Skeletal muscle satellite cell (primary cell): ENCODE results near the gene OR2Z1.
"Not testable (repeated sequence)": the region's sequence is repeated elsewhere in the genome, so short reads cannot be mapped to it uniquely, and the experiment has no call there.

Experiments used
- H3K27me3 ChIP-seq: 2 replicates; pipeline ENCODE4 v1.7.0; 2013; ENCODE audit warnings: low read length; ENCODE audit not compliant: control insufficient read depth, insufficient read depth
- H3K36me3 ChIP-seq: 2 replicates; pipeline ENCODE4 v1.7.0; 2013; ENCODE audit warnings: mild to moderate bottlenecking, control low read depth, low read length; ENCODE audit not compliant: insufficient read depth
- H3K4me1 ChIP-seq: 2 replicates; pipeline ENCODE4 v1.7.0; 2013; ENCODE audit warnings: low read length; ENCODE audit not compliant: control insufficient read depth, insufficient read depth
- H3K4me2 ChIP-seq: 2 replicates; pipeline ENCODE4 v1.7.0; 2013; ENCODE audit warnings: mild to moderate bottlenecking, low read length
- H3K4me3 ChIP-seq: 2 replicates; pipeline ENCODE4 v1.7.0; 2013; ENCODE audit warnings: low read length
- H3K9ac ChIP-seq: 2 replicates; pipeline ENCODE4 v1.7.0; 2013; ENCODE audit warnings: mild to moderate bottlenecking, low read depth, low read length, moderate library complexity
- H3K9me3 ChIP-seq: replicated peaks from 2 replicates; pipeline ENCODE4 v1.7.0; 2013; ENCODE audit warnings: mild to moderate bottlenecking, control low read depth, low read length

OR2Z1 gene

DNA sequence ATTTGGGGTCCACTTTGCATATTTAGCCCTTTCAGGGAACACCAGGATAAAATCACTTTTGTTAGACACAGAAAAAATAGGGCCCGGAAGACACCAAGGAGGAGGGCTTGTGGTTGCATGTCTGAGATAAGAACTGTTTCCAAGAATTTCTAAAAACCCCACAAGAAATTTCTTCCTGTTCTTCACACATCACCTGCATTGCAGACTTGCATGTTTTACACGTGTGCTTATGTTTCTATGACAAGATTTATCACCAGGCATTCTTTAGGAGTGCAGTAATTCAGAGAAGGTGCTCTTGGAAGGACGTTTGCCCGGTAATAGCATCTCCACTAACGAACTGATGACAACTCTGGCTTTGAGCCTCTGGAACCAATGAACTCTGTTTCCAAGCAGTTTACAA lies 15.7 kb upstream of the OR2Z1 start:
- Histone ChIP-seq H3K4me2 (no peak overlapping the region), H3K36me3 (no peaks in the 10 kb centered on the region), H3K9ac (no peak overlapping the region), H3K4me3 (no peak overlapping the region), H3K9me3 (peaks cover 3% of the 10 kb centered on the region), H3K27me3 (no peaks in the 10 kb centered on the region), H3K4me1 (no peaks in the 10 kb centered on the region)

- H3K9ac ChIP-seq, H3K9me3 ChIP-seq, H3K36me3 ChIP-seq, H3K27me3 ChIP-seq, H3K4me2 ChIP-seq, H3K4me3 ChIP-seq, H3K4me1 ChIP-seq: not testable (repeated sequence)
These were observed 11.1 kb upstream of the OR2Z1 start for GRCh38 chr19:8710337-8710736.

- no peaks in the 10 kb centered on the region for H3K36me3 ChIP-seq
- no peak overlapping the region for H3K9ac ChIP-seq
- H3K4me3 ChIP-seq: no peak overlapping the region
- H3K4me2 ChIP-seq: no peak overlapping the region
- H3K4me1 ChIP-seq: no peaks in the 10 kb centered on the region
- H3K9me3 ChIP-seq: no peaks in the 10 kb centered on the region
- no peaks in the 10 kb centered on the region for H3K27me3 ChIP-seq
These were observed 598 bp downstream of the OR2Z1 start for GRCh38 chr19:8722032-8722431.

- Histone ChIP-seq H3K9me3 (no peaks in the 10 kb centered on the region), H3K4me1 (no peaks in the 10 kb centered on the region), H3K36me3 (no peaks in the 10 kb centered on the region), H3K4me3 (no peak overlapping the region), H3K4me2 (no peak overlapping the region), H3K27me3 (no peaks in the 10 kb centered on the region), H3K9ac (no peak overlapping the region)
These were observed 2.8 kb downstream of the OR2Z1 start for GRCh38 chr19:8724276-8724675.

DNA sequence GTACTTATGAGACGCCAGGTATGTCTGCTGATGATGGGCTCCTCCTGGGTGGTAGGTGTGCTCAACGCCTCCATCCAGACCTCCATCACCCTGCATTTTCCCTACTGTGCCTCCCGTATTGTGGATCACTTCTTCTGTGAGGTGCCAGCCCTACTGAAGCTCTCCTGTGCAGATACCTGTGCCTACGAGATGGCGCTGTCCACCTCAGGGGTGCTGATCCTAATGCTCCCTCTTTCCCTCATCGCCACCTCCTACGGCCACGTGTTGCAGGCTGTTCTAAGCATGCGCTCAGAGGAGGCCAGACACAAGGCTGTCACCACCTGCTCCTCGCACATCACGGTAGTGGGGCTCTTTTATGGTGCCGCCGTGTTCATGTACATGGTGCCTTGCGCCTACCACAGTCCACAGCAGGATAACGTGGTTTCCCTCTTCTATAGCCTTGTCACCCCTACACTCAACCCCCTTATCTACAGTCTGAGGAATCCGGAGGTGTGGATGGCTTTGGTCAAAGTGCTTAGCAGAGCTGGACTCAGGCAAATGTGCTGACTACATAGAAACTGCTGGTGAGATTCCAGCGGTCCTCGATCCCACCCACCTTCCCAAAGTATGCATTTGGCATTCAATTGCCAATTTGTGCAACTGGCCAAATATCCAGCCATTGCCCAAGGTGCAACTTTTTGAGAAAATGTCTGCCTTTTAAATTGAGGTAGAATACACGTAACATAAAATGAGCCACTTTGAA lies 10.2 kb downstream of the OR2Z1 start:
- no peaks in the 10 kb centered on the region for H3K27me3 ChIP-seq
- no peak overlapping the region for H3K4me3 ChIP-seq
- H3K9ac ChIP-seq: no peak overlapping the region
- peaks cover 8% of the 10 kb centered on the region for H3K9me3 ChIP-seq
- H3K36me3 ChIP-seq: no peaks in the 10 kb centered on the region
- H3K4me2 ChIP-seq: no peak overlapping the region
- no peaks in the 10 kb centered on the region for H3K4me1 ChIP-seq

- H3K9me3 ChIP-seq: no peaks in the 10 kb centered on the region
- no peaks in the 10 kb centered on the region for H3K27me3 ChIP-seq
- no peaks in the 10 kb centered on the region for H3K4me1 ChIP-seq
- H3K9ac ChIP-seq: no peak overlapping the region
- H3K4me2 ChIP-seq: no peak overlapping the region
- H3K36me3 ChIP-seq: no peaks in the 10 kb centered on the region
- no peak overlapping the region for H3K4me3 ChIP-seq
These were observed 16.9 kb downstream of the OR2Z1 start for GRCh38 chr19:8738377-8738776.

DNA sequence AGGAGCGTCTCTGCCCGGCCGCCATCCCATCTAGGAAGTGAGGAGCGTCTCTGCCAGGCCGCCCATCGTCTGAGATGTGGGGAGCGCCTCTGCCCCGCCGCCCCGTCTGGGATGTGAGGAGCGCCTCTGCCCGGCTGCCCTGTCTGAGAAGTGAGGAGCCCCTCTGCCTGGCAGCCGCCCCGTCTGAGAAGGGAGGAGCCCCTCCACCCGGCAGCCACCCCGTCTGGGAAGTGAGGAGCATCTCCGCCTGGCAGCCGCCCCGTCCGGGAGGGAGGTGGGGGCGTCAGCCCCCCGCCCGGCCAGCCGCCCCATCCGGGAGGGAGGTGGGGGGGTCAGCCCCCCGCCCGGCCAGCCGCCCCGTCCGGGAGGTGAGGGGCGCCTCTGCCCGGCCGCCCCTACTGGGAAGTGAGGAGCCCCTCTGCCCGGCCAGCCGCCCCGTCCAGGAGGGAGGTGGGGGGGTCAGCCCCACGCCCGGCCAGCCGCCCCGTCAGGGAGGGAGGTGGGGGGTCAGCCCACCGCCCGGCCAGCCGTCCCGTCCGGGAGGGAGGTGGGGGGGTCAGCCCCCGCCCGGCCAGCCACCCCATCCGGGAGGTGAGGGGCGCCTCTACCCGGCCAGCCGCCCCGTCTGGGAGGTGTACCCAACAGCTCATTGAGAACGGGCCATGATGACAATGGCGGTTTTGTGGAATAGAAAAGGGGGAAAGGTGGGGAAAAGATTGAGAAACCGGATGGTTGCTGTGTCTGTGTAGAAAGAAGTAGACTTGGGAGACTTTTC lies 18.0 kb downstream of the OR2Z1 start:
- H3K9ac ChIP-seq, H3K4me2 ChIP-seq, H3K36me3 ChIP-seq, H3K4me3 ChIP-seq, H3K9me3 ChIP-seq, H3K4me1 ChIP-seq, H3K27me3 ChIP-seq: not testable (repeated sequence)

- H3K9ac ChIP-seq, H3K36me3 ChIP-seq, H3K4me2 ChIP-seq, H3K4me3 ChIP-seq, H3K27me3 ChIP-seq, H3K4me1 ChIP-seq, H3K9me3 ChIP-seq: not testable (repeated sequence)
These were observed 45.8 kb downstream of the OR2Z1 start for GRCh38 chr19:8767257-8767656.

- not testable (repeated sequence) for H3K9ac ChIP-seq, H3K4me2 ChIP-seq, H3K9me3 ChIP-seq, H3K4me3 ChIP-seq, H3K4me1 ChIP-seq, H3K27me3 ChIP-seq, H3K36me3 ChIP-seq
These were observed 47.8 kb downstream of the OR2Z1 start for GRCh38 chr19:8769265-8769664.

GRCh38 chr19:8773587-8773986 lies 52.2 kb downstream of the OR2Z1 start:
- H3K4me2 ChIP-seq, H3K9ac ChIP-seq, H3K27me3 ChIP-seq, H3K9me3 ChIP-seq, H3K36me3 ChIP-seq, H3K4me1 ChIP-seq, H3K4me3 ChIP-seq: not testable (repeated sequence)
